ENCODE results near the gene LRRC4C.

GRCh38 chr11:40679276-40679675 lies 780.2 kb downstream of the LRRC4C start:
- TF ChIP-seq, protein P1, sequence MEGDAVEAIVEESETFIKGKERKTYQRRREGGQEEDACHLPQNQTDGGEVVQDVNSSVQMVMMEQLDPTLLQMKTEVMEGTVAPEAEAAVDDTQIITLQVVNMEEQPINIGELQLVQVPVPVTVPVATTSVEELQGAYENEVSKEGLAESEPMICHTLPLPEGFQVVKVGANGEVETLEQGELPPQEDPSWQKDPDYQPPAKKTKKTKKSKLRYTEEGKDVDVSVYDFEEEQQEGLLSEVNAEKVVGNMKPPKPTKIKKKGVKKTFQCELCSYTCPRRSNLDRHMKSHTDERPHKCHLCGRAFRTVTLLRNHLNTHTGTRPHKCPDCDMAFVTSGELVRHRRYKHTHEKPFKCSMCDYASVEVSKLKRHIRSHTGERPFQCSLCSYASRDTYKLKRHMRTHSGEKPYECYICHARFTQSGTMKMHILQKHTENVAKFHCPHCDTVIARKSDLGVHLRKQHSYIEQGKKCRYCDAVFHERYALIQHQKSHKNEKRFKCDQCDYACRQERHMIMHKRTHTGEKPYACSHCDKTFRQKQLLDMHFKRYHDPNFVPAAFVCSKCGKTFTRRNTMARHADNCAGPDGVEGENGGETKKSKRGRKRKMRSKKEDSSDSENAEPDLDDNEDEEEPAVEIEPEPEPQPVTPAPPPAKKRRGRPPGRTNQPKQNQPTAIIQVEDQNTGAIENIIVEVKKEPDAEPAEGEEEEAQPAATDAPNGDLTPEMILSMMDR (IDR thresholded peaks at IDR 0.05): no peak
- no peak for TF ChIP-seq POLR2A (IDR thresholded peaks at IDR 0.05)
